SJSA1 (cell line): ENCODE measurements around the gene SERTAD1. TPM values are rescaled to one million over a fixed set of nuclear protein-coding genes. Genes with fewer than 3 reads are reported as not detected.
"Not testable (repeated sequence)": the region's sequence is repeated elsewhere in the genome, so short reads cannot be mapped to it uniquely, and the experiment has no call there.

Experiments used
- DNase-seq, 2 experiments: peaks; one replicate each; pipeline ENCODE4 v3.0.0-alpha.2; 2015 to 2020; ENCODE audit warnings: low spot score in 2 of 2, low read depth in 1 of 2
- H3K27ac ChIP-seq: fragments of 250-450 bp; sonication (Bioruptor Pico); 2 replicates; pipeline ENCODE4 v1.5.1; 2020; ENCODE audit warnings: mild to moderate bottlenecking, moderate library complexity
- H3K27me3 ChIP-seq: fragments of 250-450 bp; sonication (Bioruptor Pico); replicated peaks from 2 replicates; pipeline ENCODE4 v1.5.1; 2020; ENCODE audit warnings: mild to moderate bottlenecking, moderate library complexity
- H3K36me3 ChIP-seq: fragments of 250-450 bp; sonication (Bioruptor Pico); 2 replicates; pipeline ENCODE4 v1.5.1; 2020; ENCODE audit warnings: mild to moderate bottlenecking
- H3K4me1 ChIP-seq: fragments of 250-450 bp; sonication (Bioruptor Pico); replicated peaks from 2 replicates; pipeline ENCODE4 v1.6.1; 2021; ENCODE audit warnings: mild to moderate bottlenecking
- H3K4me3 ChIP-seq: fragments of 250-450 bp; sonication (Bioruptor Pico); 2 replicates; pipeline ENCODE4 v1.5.1; 2020; ENCODE audit warnings: mild to moderate bottlenecking
- H3K9me3 ChIP-seq: fragments of 250-450 bp; sonication (Bioruptor Pico); replicated peaks from 2 replicates; pipeline ENCODE4 v1.5.1; 2020; ENCODE audit warnings: mild to moderate bottlenecking
- total RNA-seq: library from RNA; depleted of rRNA; stranded (reverse); fragments of >200 nt; shearing (Covaris generic); gene quantifications from 2 replicates; pipeline ENCODE4 v1.2.3, GENCODE V29; 2014

The SERTAD1 gene
- total RNA-seq, 1 experiment from 2014 or later: 25.7 TPM

DNA sequence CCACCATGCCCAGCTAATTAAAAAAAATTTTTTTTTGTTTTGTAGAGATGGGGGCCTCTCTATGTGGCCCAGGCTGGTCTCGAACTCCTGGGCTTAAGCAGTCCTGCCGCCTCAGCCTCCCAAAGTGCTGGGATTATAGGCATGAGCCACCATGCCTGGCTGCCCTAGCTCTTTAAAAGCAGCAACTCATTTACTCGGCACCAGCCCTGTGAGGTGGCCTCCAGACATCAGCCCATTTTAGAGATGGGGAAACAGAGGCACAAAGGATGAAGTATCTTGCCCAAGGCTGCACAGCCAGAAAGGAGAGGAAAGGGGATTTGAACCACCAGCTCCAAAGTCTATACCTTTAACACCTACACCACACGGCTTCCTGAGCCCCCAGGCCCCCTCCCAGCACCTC lies 12.9 kb downstream of the SERTAD1 start:
- Histone ChIP-seq H3K9me3 (no peaks in the 10 kb centered on the region), H3K27ac (no peak overlapping the region), H3K4me3 (no peak overlapping the region), H3K27me3 (no peaks in the 10 kb centered on the region), H3K36me3 (no peaks in the 10 kb centered on the region), H3K4me1 (peaks cover 20% of the 10 kb centered on the region)
- no peak for DNase-seq

GRCh38 chr19:40411958-40412499 lies 13.8 kb downstream of the SERTAD1 start:
- Histone ChIP-seq H3K36me3 (no peaks in the 10 kb centered on the region), H3K4me1 (peaks cover 11% of the 10 kb centered on the region), H3K27me3 (no peaks in the 10 kb centered on the region), H3K27ac (no peak overlapping the region), H3K9me3 (no peaks in the 10 kb centered on the region), H3K4me3 (no peak overlapping the region)
- DNase-seq: no peak

DNA sequence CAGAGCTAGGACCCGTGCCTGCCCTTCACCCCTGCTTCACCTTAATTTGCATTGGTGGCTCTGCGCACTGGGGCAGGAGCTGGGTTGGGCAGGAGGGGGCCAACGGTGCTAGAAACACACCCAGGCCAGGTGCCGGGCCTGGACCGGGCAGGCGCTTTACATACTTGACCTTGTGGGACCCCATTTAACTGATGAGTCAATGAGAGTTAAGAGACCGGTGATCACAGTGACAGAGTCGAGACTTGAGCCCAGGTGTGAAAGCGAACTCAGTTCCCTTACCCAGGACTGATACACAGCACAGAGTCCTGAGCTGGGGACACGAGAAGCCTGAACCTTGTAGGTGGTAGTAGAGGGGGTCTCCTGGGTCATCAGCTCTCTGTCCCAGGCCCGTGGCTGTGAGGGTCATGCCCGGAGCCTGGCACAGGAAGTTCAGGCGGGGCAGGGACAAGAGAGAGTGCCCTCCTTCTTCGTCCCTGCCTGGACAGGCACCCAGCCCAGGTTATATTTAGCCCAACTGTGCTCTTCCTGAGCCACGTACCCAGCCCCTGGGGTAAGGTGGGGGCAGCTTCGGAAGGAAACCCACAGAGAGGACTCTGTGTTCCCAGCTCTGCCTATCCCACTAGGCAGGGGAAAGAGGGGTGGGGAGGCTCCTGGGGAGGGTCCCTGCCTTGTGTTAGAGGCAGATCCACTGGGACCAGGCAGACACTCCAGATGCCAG lies 14.5 kb downstream of the SERTAD1 start:
- H3K36me3 ChIP-seq: no peaks in the 10 kb centered on the region
- no peak overlapping the region for H3K4me3 ChIP-seq
- H3K27me3 ChIP-seq: no peaks in the 10 kb centered on the region
- no peak overlapping the region for H3K27ac ChIP-seq
- H3K4me1 ChIP-seq: peaks cover 6% of the 10 kb centered on the region
- H3K9me3 ChIP-seq: no peaks in the 10 kb centered on the region
- DNase-seq: no peak

DNA sequence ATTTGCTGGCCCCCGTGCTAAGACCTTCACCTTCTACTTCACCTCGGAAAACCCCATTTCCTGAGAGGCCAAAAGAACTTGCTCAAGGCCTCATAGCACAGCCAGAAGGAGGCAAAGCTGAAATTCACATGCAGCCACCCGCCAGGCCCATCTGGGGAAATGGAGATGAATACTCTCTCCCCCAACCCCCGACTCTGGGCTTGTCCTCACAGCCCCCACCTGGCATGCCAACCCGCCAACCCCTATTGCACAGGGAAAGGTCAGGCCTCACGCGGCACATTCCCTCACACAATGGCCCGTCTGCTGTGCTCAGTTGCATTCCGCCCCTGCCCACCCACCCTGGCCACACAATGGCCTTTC lies 15.8 kb downstream of the SERTAD1 start:
- H3K36me3 ChIP-seq: no peaks in the 10 kb centered on the region
- H3K4me3 ChIP-seq: no peak overlapping the region
- DNase-seq: no peak
- H3K9me3 ChIP-seq: no peaks in the 10 kb centered on the region
- peaks cover 5% of the 10 kb centered on the region for H3K4me1 ChIP-seq
- no peaks in the 10 kb centered on the region for H3K27me3 ChIP-seq
- H3K27ac ChIP-seq: no peak overlapping the region

DNA sequence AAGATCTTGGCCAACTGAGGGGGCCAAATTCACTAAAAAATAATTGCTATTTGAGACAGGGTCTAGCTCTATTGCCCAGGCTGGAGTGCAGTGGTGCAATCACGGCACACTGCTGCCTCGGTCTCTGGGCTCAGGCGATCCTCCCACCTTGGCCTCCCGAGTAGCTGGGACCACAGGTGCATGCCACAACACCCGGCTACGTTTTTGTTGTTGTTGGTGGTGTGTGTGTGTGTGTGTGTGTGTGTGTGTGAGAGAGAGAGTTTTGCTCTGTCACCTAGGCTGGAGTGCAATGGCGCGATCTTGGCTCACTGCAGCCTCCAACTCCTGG lies 17.2 kb downstream of the SERTAD1 start:
- H3K36me3 ChIP-seq, DNase-seq, H3K27ac ChIP-seq, H3K4me3 ChIP-seq, H3K9me3 ChIP-seq, H3K4me1 ChIP-seq, H3K27me3 ChIP-seq: not testable (repeated sequence)

GRCh38 chr19:40407714-40408597 lies 17.8 kb downstream of the SERTAD1 start:
- Histone ChIP-seq H3K4me3 (no peak overlapping the region), H3K27me3 (no peaks in the 10 kb centered on the region), H3K36me3 (no peaks in the 10 kb centered on the region), H3K4me1 (peaks cover 4% of the 10 kb centered on the region), H3K27ac (no peak overlapping the region), H3K9me3 (no peaks in the 10 kb centered on the region)
- no peak for DNase-seq

GRCh38 chr19:40403262-40403984 lies 22.4 kb downstream of the SERTAD1 start:
- no peaks in the 10 kb centered on the region for H3K27me3 ChIP-seq
- H3K4me3 ChIP-seq: peak overlapping the region; percentile 42
- H3K9me3 ChIP-seq: no peaks in the 10 kb centered on the region
- peak; percentile 69 to 97 for DNase-seq
- no peaks in the 10 kb centered on the region for H3K36me3 ChIP-seq
- no peak overlapping the region for H3K27ac ChIP-seq
- H3K4me1 ChIP-seq: peaks cover 6% of the 10 kb centered on the region

- no peaks in the 10 kb centered on the region for H3K36me3 ChIP-seq
- H3K9me3 ChIP-seq: no peaks in the 10 kb centered on the region
- peaks cover 6% of the 10 kb centered on the region for H3K4me1 ChIP-seq
- H3K4me3 ChIP-seq: no peak overlapping the region
- H3K27ac ChIP-seq: no peak overlapping the region
- H3K27me3 ChIP-seq: no peaks in the 10 kb centered on the region
- DNase-seq: no peak
These were observed 25.2 kb downstream of the SERTAD1 start for GRCh38 chr19:40400559-40400958.

- no peaks in the 10 kb centered on the region for H3K9me3 ChIP-seq
- H3K36me3 ChIP-seq: no peaks in the 10 kb centered on the region
- H3K27ac ChIP-seq: no peak overlapping the region
- no peak for DNase-seq
- no peaks in the 10 kb centered on the region for H3K27me3 ChIP-seq
- H3K4me3 ChIP-seq: no peak overlapping the region
- peaks cover 6% of the 10 kb centered on the region for H3K4me1 ChIP-seq
These were observed 27.2 kb downstream of the SERTAD1 start for GRCh38 chr19:40398417-40399131.

- no peaks in the 10 kb centered on the region for H3K4me1 ChIP-seq
- no peaks in the 10 kb centered on the region for H3K36me3 ChIP-seq
- H3K4me3 ChIP-seq: no peak overlapping the region
- no peaks in the 10 kb centered on the region for H3K27me3 ChIP-seq
- no peak for DNase-seq
- H3K27ac ChIP-seq: no peak overlapping the region
- no peaks in the 10 kb centered on the region for H3K9me3 ChIP-seq
These were observed 28.3 kb downstream of the SERTAD1 start for GRCh38 chr19:40397568-40397906.

GRCh38 chr19:40396886-40397567 lies 28.8 kb downstream of the SERTAD1 start:
- no peak for DNase-seq
- Histone ChIP-seq H3K4me1 (no peaks in the 10 kb centered on the region), H3K27me3 (no peaks in the 10 kb centered on the region), H3K27ac (no peak overlapping the region), H3K36me3 (no peaks in the 10 kb centered on the region), H3K4me3 (no peak overlapping the region), H3K9me3 (no peaks in the 10 kb centered on the region)

DNA sequence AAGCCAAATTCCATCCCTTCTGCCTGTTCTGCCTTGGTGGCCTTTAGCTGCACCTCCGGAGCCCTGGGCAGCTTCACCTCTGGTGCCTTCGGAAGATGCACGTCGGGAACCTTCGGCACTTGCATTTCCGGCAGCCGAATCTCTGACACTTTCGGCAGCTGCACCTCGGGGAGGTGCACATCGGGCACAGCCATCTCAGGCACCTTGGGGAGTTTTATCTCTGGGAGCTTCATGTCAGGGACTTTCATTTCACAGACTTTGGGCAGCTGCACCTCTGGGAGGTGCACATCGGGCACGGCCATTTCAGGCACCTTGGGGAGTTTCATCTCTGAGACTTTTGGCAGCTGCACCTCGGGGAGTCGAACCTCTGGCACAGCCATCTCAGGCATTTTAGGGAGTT lies 29.8 kb downstream of the SERTAD1 start:
- Histone ChIP-seq H3K9me3 (no peaks in the 10 kb centered on the region), H3K36me3 (no peaks in the 10 kb centered on the region), H3K27me3 (no peaks in the 10 kb centered on the region), H3K4me1 (no peaks in the 10 kb centered on the region), H3K4me3 (no peak overlapping the region), H3K27ac (no peak overlapping the region)
- no peak for DNase-seq

- Histone ChIP-seq H3K27me3 (no peaks in the 10 kb centered on the region), H3K9me3 (no peaks in the 10 kb centered on the region), H3K4me1 (no peaks in the 10 kb centered on the region), H3K4me3 (no peak overlapping the region), H3K36me3 (no peaks in the 10 kb centered on the region), H3K27ac (no peak overlapping the region)
- DNase-seq: no peak
These were observed 31.0 kb downstream of the SERTAD1 start for GRCh38 chr19:40394816-40395210.
